Uterus (tissue), 2 donors: ENCODE results near the gene CERS6.

ENCODE experiments used
- POLR2A ChIP-seq, 2 donors: fragments of 450-650 bp; IDR thresholded peaks; one replicate each; pipeline ENCODE4 v1.6.1; 2016; ENCODE audit warnings: antibody characterized with exemption in 2 of 2, mild to moderate bottlenecking in 1 of 2, moderate library complexity in 1 of 2
- TF ChIP-seq, protein P1 (sequence below), 4 experiments: fragments of 200-600 bp in 2 of 4; fragments of 450-650 bp in 2 of 4; sonication (generic) in 2 of 4; IDR thresholded peaks; one replicate each; pipeline ENCODE4 v1.5.1; 2016 to 2019; ENCODE audit warnings: antibody characterized with exemption in 4 of 4, mild to moderate bottlenecking in 2 of 4, moderate library complexity in 1 of 4

DNA sequence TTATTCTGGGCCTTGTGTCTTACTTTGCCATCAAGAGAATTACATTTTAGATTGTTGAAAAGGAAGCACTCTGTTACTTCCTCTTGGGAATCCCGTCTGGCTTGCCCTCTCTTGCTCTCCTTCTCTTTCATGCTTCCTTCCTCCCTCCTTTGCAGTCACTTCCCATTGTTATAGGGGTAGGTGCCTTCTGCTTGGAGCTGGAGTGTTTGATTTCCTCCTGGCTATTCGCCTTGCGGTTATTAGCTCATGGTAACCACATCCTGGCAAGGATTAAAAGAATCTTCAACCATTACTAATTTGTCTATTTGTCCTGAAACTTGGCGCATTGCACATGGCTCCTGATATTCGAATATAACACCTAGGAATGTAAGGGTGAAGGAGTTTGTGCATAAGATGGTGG lies 115.0 kb downstream of the CERS6 start:
- TF ChIP-seq, protein P1, sequence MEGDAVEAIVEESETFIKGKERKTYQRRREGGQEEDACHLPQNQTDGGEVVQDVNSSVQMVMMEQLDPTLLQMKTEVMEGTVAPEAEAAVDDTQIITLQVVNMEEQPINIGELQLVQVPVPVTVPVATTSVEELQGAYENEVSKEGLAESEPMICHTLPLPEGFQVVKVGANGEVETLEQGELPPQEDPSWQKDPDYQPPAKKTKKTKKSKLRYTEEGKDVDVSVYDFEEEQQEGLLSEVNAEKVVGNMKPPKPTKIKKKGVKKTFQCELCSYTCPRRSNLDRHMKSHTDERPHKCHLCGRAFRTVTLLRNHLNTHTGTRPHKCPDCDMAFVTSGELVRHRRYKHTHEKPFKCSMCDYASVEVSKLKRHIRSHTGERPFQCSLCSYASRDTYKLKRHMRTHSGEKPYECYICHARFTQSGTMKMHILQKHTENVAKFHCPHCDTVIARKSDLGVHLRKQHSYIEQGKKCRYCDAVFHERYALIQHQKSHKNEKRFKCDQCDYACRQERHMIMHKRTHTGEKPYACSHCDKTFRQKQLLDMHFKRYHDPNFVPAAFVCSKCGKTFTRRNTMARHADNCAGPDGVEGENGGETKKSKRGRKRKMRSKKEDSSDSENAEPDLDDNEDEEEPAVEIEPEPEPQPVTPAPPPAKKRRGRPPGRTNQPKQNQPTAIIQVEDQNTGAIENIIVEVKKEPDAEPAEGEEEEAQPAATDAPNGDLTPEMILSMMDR (IDR thresholded peaks at IDR 0.05), result no peak
- no peak for TF ChIP-seq POLR2A (IDR thresholded peaks at IDR 0.05)
